Measurements from ENCODE around the gene ZBTB11. TPM values are rescaled to one million over a fixed set of nuclear protein-coding genes. Genes with fewer than 3 reads are reported as not detected.

The ZBTB11 gene
- total and polyA plus RNA-seq, 5 donors from 2014 or later: 9.0 to 75.1 (median 12.2) TPM

DNA sequence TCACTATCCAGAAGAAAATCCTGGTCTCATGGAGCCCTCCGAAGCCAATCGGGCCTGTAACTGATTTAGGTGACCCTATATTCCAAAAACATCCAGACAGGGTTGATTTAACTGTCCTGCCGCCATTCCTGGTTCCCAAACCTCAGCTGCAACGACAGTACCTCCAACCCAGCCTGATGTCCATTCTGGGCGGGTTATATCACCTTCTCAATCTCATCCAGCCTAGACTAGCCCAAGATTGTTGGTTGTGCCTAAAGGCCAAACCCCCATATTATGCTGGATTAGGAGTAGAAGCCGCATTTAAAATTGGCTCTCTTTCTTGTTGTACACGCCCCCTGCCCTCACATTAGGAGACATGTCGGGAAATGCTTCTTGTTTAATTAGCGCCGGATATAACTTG, 36.7 kb downstream of the ZBTB11 start:
- DNase-seq: no peak
- Histone ChIP-seq H3K4me3 (ENCODE audit: low read depth, low read length) (no peak overlapping the region), H3K36me3 (ENCODE audit: control insufficient read depth, insufficient read depth, low read length) (no peaks in the 10 kb centered on the region), H3K27me3 (ENCODE audit: control insufficient read depth, insufficient read depth, low read length) (no peaks in the 10 kb centered on the region), H3K9me3 (ENCODE audit: control insufficient read depth in 2 of 2, low read length in 2 of 2) (no peaks in the 10 kb centered on the region), H3K4me1 (ENCODE audit: control insufficient read depth, insufficient read depth, low read length, poor library complexity, severe bottlenecking) (peaks cover 14% of the 10 kb centered on the region), H3K27ac (ENCODE audit: insufficient read depth, low read length, poor library complexity, severe bottlenecking) (no peak overlapping the region)
- Mint-ChIP-seq H3K27ac (no peak overlapping the region), H3K36me3 (no peaks in the 10 kb centered on the region), H3K9me3 (no peaks in the 10 kb centered on the region), H3K4me3 (no peak overlapping the region), H3K4me1 (peaks cover 10 to 28% (median 20%) of the 10 kb centered on the region in 4 donors), H3K27me3 (no peaks in the 10 kb centered on the region)
- ATAC-seq (ENCODE audit: low read depth in 2 of 2): no peak

DNA sequence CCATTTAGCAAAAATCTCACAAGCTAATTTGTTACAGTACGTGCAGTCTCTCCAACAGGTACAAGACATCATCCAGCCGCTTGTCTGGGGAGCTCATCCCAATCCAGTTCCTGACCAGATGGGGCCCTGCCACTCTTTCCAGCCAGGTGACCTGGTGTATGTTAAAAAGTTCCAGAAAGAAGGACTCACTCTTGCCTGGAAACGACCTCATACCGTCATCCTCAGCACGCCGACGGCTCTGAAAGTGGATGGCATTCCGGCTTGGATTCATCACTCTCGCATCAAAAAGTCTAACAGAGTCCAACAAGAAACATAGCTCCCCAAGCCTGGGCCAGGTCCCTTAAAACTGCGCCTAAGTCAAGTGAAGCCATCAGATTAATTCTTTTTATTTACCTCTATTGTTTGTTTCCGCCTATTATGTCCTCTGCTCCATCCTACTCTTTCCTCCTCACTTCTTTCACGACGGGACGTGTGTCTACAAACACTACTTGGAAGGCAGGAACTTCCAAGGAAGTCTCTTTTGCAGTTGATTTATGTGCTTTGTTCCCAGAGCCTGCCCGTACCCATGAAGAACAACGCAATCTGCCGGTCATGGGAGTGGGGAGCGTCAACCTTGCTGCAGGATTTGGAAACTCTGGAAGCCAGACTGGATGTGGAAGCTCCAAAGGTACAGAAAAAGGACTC, 37.5 kb downstream of the ZBTB11 start:
- no peak overlapping the region for H3K4me3 Mint-ChIP-seq
- H3K27ac Mint-ChIP-seq: no peak overlapping the region

DNA sequence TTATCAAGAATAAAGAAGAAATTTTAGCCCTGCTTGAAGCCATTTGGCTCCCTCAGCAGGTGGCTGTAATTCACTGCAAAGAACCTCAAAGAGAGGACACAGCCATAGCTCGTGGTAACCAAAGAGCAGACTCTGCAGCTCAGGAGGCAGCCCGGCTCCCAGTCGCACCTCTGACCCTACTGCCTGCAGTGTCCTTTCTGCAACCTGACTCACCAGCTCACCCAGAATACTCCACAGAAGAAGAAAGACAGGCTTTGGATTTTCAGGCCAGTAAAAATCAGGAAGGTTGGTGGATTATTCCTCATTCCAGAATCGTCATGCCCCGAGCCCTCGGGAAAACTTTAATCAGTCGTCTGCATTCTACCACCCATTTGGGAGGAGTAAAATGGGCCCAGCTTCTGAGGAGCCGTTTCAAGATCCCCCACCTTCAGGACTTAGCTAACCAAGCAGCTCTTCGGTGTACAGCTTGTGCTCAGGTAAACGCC, 38.6 kb downstream of the ZBTB11 start:
- H3K36me3 Mint-ChIP-seq: no peaks in the 10 kb centered on the region
- no peak overlapping the region for H3K4me3 Mint-ChIP-seq
- H3K4me1 Mint-ChIP-seq: peaks cover 0 to 9% (median 5%) of the 10 kb centered on the region in 4 donors
- no peak overlapping the region for H3K27ac ChIP-seq (ENCODE audit: insufficient read depth, low read length, poor library complexity, severe bottlenecking)
- DNase-seq: peak in 1 of 3 donors; percentile 17
- no peak for ATAC-seq (ENCODE audit: low read depth in 2 of 2)
- no peaks in the 10 kb centered on the region for H3K4me1 ChIP-seq (ENCODE audit: control insufficient read depth, insufficient read depth, low read length, poor library complexity, severe bottlenecking)
- peaks cover 0 to 2% (median 0%) of the 10 kb centered on the region in 7 donors for H3K9me3 Mint-ChIP-seq
- no peaks in the 10 kb centered on the region for H3K36me3 ChIP-seq (ENCODE audit: control insufficient read depth, insufficient read depth, low read length)
- no peak overlapping the region for H3K4me3 ChIP-seq (ENCODE audit: low read depth, low read length)
- H3K27me3 Mint-ChIP-seq: no peaks in the 10 kb centered on the region
- H3K9me3 ChIP-seq (ENCODE audit: control insufficient read depth in 2 of 2, low read length in 2 of 2): no peaks in the 10 kb centered on the region
- H3K27ac Mint-ChIP-seq: no peak overlapping the region
- no peaks in the 10 kb centered on the region for H3K27me3 ChIP-seq (ENCODE audit: control insufficient read depth, insufficient read depth, low read length)

More for the DNA sequence above, 37.5 kb downstream of the ZBTB11 start:
- Histone ChIP-seq H3K27ac (ENCODE audit: insufficient read depth, low read length, poor library complexity, severe bottlenecking) (no peak overlapping the region), H3K36me3 (ENCODE audit: control insufficient read depth, insufficient read depth, low read length) (no peaks in the 10 kb centered on the region), H3K9me3 (ENCODE audit: control insufficient read depth in 2 of 2, low read length in 2 of 2) (no peaks in the 10 kb centered on the region), H3K4me3 (ENCODE audit: low read depth, low read length) (no peak overlapping the region), H3K27me3 (ENCODE audit: control insufficient read depth, insufficient read depth, low read length) (no peaks in the 10 kb centered on the region), H3K4me1 (ENCODE audit: control insufficient read depth, insufficient read depth, low read length, poor library complexity, severe bottlenecking) (peaks cover 9% of the 10 kb centered on the region)
- Mint-ChIP-seq H3K36me3 (no peaks in the 10 kb centered on the region), H3K27me3 (no peaks in the 10 kb centered on the region), H3K4me1 (peaks cover 5 to 20% (median 13%) of the 10 kb centered on the region in 4 donors), H3K9me3 (peaks cover 0 to 2% (median 0%) of the 10 kb centered on the region in 7 donors)
- ATAC-seq (ENCODE audit: low read depth in 2 of 2) (no peak), DNase-seq (no peak)

DNA sequence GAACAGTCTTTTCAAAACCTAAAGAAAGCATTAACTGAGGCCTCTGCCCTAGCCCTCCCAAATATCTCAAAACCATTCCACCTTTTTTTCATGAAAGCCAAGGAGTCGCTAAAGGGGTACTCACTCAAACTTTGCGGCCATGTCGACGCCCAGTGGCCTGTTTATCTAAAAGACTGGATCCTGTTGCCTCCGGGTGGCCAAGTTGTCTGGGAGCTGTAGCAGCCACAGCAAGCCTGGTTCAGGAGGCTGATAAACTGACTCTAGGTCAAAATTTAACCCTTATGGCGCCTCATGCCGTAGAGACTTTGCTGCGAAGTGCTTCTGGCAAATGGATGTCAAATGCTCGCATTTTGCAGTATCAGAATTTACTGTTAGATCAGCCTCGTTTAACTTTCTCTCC, 39.5 kb downstream of the ZBTB11 start:
- Mint-ChIP-seq H3K4me3 (no peak overlapping the region), H3K27ac (no peak overlapping the region), H3K27me3 (no peaks in the 10 kb centered on the region), H3K4me1 (peaks cover 0 to 5% (median 3%) of the 10 kb centered on the region in 4 donors), H3K36me3 (no peaks in the 10 kb centered on the region), H3K9me3 (peaks cover 0 to 2% (median 0%) of the 10 kb centered on the region in 7 donors)
- Histone ChIP-seq H3K4me3 (ENCODE audit: low read depth, low read length) (no peak overlapping the region), H3K36me3 (ENCODE audit: control insufficient read depth, insufficient read depth, low read length) (no peaks in the 10 kb centered on the region), H3K4me1 (ENCODE audit: control insufficient read depth, insufficient read depth, low read length, poor library complexity, severe bottlenecking) (no peaks in the 10 kb centered on the region), H3K9me3 (ENCODE audit: control insufficient read depth in 2 of 2, low read length in 2 of 2) (no peaks in the 10 kb centered on the region), H3K27me3 (ENCODE audit: control insufficient read depth, insufficient read depth, low read length) (no peaks in the 10 kb centered on the region), H3K27ac (ENCODE audit: insufficient read depth, low read length, poor library complexity, severe bottlenecking) (no peak overlapping the region)
- ATAC-seq (ENCODE audit: low read depth in 2 of 2): no peak
- DNase-seq: no peak

DNA sequence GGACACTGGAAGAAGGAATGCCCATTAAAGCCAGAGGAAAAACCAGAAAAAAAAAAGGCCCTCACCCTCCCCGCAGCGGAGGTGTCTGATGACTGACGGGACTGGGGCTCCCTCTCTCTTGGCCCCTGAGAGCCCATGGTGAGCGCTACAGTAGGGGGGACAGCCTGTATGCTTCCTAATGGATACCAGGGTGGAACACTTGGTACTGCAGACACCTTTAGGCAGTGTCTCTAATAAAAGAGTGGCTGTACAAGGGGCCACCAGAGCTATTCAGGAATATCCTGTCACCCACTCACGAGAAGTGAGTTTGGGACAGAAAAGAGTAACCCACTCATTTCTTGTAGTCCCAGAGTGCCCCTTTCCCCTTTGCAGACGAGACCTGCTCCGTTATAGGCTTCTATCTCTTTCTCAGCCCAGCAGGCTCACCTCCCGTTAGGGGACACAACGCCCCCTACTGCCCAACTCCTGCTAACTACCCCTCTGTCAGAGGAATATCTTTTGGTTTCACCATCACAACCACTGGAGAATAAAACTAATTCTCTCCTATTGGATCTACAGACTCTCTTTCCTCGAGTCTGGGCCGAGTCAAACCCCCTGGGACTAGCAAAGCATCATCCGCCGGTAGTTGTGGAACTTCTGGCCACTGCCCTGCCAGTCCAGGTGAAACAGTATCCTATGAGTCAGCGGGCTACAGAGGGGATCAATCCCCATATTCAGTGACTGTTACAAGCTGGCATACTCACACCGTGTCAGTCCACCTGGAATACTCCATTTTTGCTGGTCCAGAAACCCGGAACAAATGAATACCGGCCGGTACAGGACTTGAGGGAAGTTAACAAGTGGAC, 40.8 kb downstream of the ZBTB11 start:
- peak overlapping the region in 2 of 3 donors; percentile 20 to 54 for H3K27ac Mint-ChIP-seq

DNA sequence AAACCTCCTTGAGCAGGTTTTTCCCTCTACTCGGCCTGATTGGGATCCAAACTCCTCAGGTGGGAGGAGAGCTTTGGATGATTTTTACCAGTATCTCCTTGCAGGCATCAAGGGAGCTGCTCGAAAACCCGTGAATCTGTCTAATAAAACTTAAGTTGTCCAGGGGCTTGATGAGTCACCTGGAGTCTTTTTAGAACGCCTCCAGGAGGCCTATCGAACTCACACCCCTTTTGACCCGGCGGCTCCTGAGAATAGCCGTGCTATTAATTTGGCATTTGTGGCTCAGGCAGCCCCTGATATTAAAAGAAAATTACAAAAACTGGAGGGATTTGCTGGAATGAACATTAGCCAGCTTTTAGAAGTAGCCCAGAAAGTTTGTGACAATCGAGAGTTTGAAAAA, 41.6 kb downstream of the ZBTB11 start:
- H3K4me3 Mint-ChIP-seq: no peak overlapping the region

More for the DNA sequence above, 40.8 kb downstream of the ZBTB11 start:
- ATAC-seq (ENCODE audit: low read depth in 2 of 2) (peak; percentile 78 to 80), DNase-seq (peak; percentile 29 to 67 (median 63))
- Mint-ChIP-seq H3K4me1 (peaks cover 0 to 5% (median 3%) of the 10 kb centered on the region in 4 donors), H3K9me3 (peaks cover 0 to 2% (median 0%) of the 10 kb centered on the region in 7 donors), H3K4me3 (no peak overlapping the region), H3K36me3 (no peaks in the 10 kb centered on the region), H3K27me3 (no peaks in the 10 kb centered on the region)
- no peak overlapping the region for H3K27ac ChIP-seq (ENCODE audit: insufficient read depth, low read length, poor library complexity, severe bottlenecking)
- H3K4me1 ChIP-seq (ENCODE audit: control insufficient read depth, insufficient read depth, low read length, poor library complexity, severe bottlenecking): no peaks in the 10 kb centered on the region
- H3K36me3 ChIP-seq (ENCODE audit: control insufficient read depth, insufficient read depth, low read length): no peaks in the 10 kb centered on the region
- no peaks in the 10 kb centered on the region for H3K9me3 ChIP-seq (ENCODE audit: control insufficient read depth in 2 of 2, low read length in 2 of 2)
- H3K4me3 ChIP-seq (ENCODE audit: low read depth, low read length): no peak overlapping the region
- H3K27me3 ChIP-seq (ENCODE audit: control insufficient read depth, insufficient read depth, low read length): no peaks in the 10 kb centered on the region

DNA sequence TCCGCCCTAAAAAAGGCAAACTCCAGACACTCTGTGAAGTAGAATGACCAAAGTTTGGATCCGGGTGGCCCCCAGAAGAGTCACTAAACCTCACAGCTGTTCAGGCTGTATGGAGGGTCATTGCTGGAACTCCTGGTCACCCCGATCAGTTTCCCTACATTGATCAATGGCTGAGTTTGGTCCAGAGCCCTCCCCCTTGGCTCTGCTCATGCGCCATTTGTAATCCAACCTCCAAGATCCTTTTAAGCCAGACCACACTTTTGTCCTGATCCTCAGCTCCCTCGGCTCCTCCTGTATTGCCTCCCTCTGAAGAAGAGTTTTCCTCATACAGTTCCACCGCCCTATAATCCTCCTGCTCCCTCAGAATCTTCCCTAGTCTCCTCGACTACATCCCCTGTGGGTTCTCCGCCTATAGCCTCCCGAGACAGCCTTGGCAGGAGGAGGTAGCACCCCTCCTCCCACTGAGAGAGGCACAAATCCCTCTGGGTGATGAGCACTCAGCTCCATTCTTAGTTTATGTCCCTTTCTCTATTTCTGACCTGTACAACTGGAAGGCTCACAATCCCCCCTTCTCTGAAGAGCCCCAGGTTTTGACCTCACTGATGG, 42.2 kb downstream of the ZBTB11 start:
- ATAC-seq (ENCODE audit: low read depth in 2 of 2) (no peak), DNase-seq (no peak)
- peak overlapping the region in 1 of 3 donors; percentile 63 for H3K27ac Mint-ChIP-seq

More for the DNA sequence above, 41.6 kb downstream of the ZBTB11 start:
- H3K27me3 Mint-ChIP-seq: no peaks in the 10 kb centered on the region
- Histone ChIP-seq H3K27me3 (ENCODE audit: control insufficient read depth, insufficient read depth, low read length) (no peaks in the 10 kb centered on the region), H3K4me3 (ENCODE audit: low read depth, low read length) (no peak overlapping the region), H3K9me3 (ENCODE audit: control insufficient read depth in 2 of 2, low read length in 2 of 2) (no peaks in the 10 kb centered on the region), H3K27ac (ENCODE audit: insufficient read depth, low read length, poor library complexity, severe bottlenecking) (no peak overlapping the region), H3K36me3 (ENCODE audit: control insufficient read depth, insufficient read depth, low read length) (no peaks in the 10 kb centered on the region), H3K4me1 (ENCODE audit: control insufficient read depth, insufficient read depth, low read length, poor library complexity, severe bottlenecking) (no peaks in the 10 kb centered on the region)
- DNase-seq: no peak
- ATAC-seq (ENCODE audit: low read depth in 2 of 2): no peak
- peaks cover 0 to 5% (median 3%) of the 10 kb centered on the region in 4 donors for H3K4me1 Mint-ChIP-seq
- peaks cover 0 to 2% (median 0%) of the 10 kb centered on the region in 7 donors for H3K9me3 Mint-ChIP-seq
- no peaks in the 10 kb centered on the region for H3K36me3 Mint-ChIP-seq
- H3K27ac Mint-ChIP-seq: no peak overlapping the region

More for the DNA sequence above, 42.2 kb downstream of the ZBTB11 start:
- H3K27me3 ChIP-seq (ENCODE audit: control insufficient read depth, insufficient read depth, low read length): no peaks in the 10 kb centered on the region
- peaks cover 0 to 5% (median 3%) of the 10 kb centered on the region in 4 donors for H3K4me1 Mint-ChIP-seq
- H3K4me3 ChIP-seq (ENCODE audit: low read depth, low read length): no peak overlapping the region
- no peaks in the 10 kb centered on the region for H3K4me1 ChIP-seq (ENCODE audit: control insufficient read depth, insufficient read depth, low read length, poor library complexity, severe bottlenecking)
- H3K9me3 ChIP-seq (ENCODE audit: control insufficient read depth in 2 of 2, low read length in 2 of 2): no peaks in the 10 kb centered on the region
- H3K36me3 Mint-ChIP-seq: no peaks in the 10 kb centered on the region
- no peaks in the 10 kb centered on the region for H3K36me3 ChIP-seq (ENCODE audit: control insufficient read depth, insufficient read depth, low read length)
- H3K27me3 Mint-ChIP-seq: peaks cover 4% of the 10 kb centered on the region
- no peak overlapping the region for H3K27ac ChIP-seq (ENCODE audit: insufficient read depth, low read length, poor library complexity, severe bottlenecking)
- no peak overlapping the region for H3K4me3 Mint-ChIP-seq
- peaks cover 0 to 2% (median 0%) of the 10 kb centered on the region in 7 donors for H3K9me3 Mint-ChIP-seq
